HFFc6 (cell line): ENCODE results near the gene LEMD2. TPM values are rescaled to one million over a fixed set of nuclear protein-coding genes. Genes with fewer than 3 reads are reported as not detected.

Source experiments
- DNase-seq: peaks from one replicate; pipeline ENCODE4 v3.0.0-alpha.2; 2018
- H3K27ac Mint-ChIP-seq: 2 replicates; pipeline ENCODE4 v1.8.0; 2020; ENCODE audit warnings: mild to moderate bottlenecking, mixed read lengths
- H3K27me3 Mint-ChIP-seq: 2 replicates; pipeline ENCODE4 v1.8.0; 2021; ENCODE audit warnings: mild to moderate bottlenecking, moderate library complexity, mixed read lengths; ENCODE audit not compliant: insufficient read depth
- H3K36me3 Mint-ChIP-seq: 2 replicates; pipeline ENCODE4 v1.8.0; 2021; ENCODE audit warnings: low read depth, mixed read lengths
- H3K4me1 Mint-ChIP-seq: 2 replicates; pipeline ENCODE4 v1.8.0; 2020; ENCODE audit warnings: low read depth, mixed read lengths
- H3K4me3 Mint-ChIP-seq: 2 replicates; pipeline ENCODE4 v1.8.0; 2020; ENCODE audit warnings: mild to moderate bottlenecking, moderate library complexity, mixed read lengths
- H3K9me3 Mint-ChIP-seq: 2 replicates; pipeline ENCODE4 v1.8.0; 2020; ENCODE audit warnings: mild to moderate bottlenecking, mixed read lengths
- total RNA-seq, 6 experiments: library from RNA; stranded (reverse); fragmentation: NEBNext Ultra II Directional; extraction: Animal tissue kit (Norgen Biotek cat#: 25700); gene quantifications; 2 replicates in 1 of 6; 3 replicates in 5 of 6; pipeline ENCODE4 v1.2.3, GENCODE V29; 2021
- TF ChIP-seq, protein P1 (sequence below): fragments of 200-600 bp; sonication (generic); IDR thresholded peaks from 2 replicates; pipeline ENCODE4 v1.5.0; 2021; ENCODE audit warnings: antibody characterized with exemption, mild to moderate bottlenecking

Gene LEMD2
- total RNA-seq, 6 experiments from 2014 or later: 42.4 to 46.7 (median 44.9) TPM

DNA sequence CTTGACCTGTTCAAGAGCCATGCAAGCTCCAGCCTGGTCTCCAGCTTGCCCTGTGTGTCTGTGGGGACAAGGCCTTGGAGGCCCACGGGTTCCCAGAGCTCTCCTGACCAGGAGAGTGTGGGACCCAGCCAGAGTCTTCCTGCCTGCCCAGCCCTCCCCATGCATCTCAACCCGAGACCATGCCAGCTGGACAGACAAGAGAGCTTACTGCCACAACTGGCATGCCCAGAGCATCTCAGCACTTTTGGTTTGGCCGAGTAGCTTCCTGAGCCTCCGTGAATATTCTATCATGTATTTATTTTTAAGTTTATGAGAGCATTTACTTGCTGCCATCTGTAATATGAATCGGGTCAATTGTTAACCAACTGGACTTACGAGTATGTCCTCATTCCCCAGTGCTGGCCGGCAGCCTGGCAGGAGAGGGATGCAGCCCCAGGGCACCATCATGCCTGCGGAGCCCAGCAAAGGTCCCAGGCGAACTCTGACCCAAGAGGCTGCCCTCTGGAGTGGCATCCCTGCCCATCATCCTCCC is 57.1 kb downstream of the LEMD2 start:
- no peak for DNase-seq
- Mint-ChIP-seq H3K27me3 (peaks cover 32% of the 10 kb centered on the region), H3K4me3 (no peak overlapping the region), H3K27ac (no peak overlapping the region), H3K36me3 (no peaks in the 10 kb centered on the region), H3K4me1 (peaks cover 7% of the 10 kb centered on the region; the same call in 1 of the 2 replicates), H3K9me3 (no peaks in the 10 kb centered on the region)
- TF ChIP-seq, protein P1, sequence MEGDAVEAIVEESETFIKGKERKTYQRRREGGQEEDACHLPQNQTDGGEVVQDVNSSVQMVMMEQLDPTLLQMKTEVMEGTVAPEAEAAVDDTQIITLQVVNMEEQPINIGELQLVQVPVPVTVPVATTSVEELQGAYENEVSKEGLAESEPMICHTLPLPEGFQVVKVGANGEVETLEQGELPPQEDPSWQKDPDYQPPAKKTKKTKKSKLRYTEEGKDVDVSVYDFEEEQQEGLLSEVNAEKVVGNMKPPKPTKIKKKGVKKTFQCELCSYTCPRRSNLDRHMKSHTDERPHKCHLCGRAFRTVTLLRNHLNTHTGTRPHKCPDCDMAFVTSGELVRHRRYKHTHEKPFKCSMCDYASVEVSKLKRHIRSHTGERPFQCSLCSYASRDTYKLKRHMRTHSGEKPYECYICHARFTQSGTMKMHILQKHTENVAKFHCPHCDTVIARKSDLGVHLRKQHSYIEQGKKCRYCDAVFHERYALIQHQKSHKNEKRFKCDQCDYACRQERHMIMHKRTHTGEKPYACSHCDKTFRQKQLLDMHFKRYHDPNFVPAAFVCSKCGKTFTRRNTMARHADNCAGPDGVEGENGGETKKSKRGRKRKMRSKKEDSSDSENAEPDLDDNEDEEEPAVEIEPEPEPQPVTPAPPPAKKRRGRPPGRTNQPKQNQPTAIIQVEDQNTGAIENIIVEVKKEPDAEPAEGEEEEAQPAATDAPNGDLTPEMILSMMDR: no peak

DNA sequence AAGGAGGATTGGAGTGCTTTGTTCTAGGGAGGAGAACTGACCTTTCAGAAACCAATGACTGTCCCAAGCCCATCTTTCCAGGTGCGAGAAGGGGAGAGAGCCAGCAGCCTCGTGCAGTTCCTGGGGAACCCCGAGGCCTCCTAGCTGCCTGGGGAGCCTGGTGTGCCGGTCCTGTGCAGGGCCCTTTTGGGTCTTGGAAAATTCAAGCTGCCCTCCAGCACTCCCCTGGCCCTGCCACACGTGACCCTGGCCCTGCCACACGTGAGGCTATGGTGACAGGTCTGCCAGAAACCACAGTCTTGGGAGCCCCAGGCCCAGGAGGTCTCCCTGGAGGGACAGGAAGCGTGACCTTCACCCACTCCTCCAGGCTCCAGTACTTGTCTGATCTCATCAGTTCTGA is 57.9 kb downstream of the LEMD2 start:
- Mint-ChIP-seq H3K9me3 (no peaks in the 10 kb centered on the region), H3K36me3 (no peaks in the 10 kb centered on the region), H3K27me3 (peaks cover 35% of the 10 kb centered on the region), H3K4me3 (no peak overlapping the region), H3K27ac (no peak overlapping the region), H3K4me1 (peaks cover 7% of the 10 kb centered on the region; the same call in 1 of the 2 replicates)
- TF ChIP-seq, protein P1: no peak
- DNase-seq: no peak

DNA sequence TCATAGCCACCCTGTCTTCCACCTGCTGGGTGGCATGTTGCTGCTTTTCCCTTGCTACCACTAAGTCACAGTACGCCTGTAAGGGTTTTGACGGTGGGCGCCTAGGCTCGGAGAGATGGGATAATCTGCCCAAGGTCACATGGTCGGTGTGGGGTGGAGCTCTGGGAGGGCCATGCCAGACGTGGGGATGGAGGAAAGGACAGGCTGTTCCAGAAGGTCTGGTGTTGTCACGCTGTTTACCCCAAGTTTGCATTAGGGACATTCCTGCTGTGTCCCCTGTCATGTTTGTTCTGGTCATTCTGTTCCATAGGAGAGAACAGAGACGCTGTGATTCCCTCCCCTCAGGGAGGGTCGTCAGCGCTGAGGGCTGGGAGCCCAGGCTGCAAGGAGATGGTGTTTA is 58.3 kb downstream of the LEMD2 start:
- H3K4me3 Mint-ChIP-seq: no peak overlapping the region
- no peak overlapping the region for H3K27ac Mint-ChIP-seq
- no peaks in the 10 kb centered on the region for H3K9me3 Mint-ChIP-seq
- TF ChIP-seq, protein P1: no peak
- H3K36me3 Mint-ChIP-seq: no peaks in the 10 kb centered on the region
- no peak for DNase-seq
- H3K27me3 Mint-ChIP-seq: peaks cover 35% of the 10 kb centered on the region
- peaks cover 7% of the 10 kb centered on the region; the same call in 1 of the 2 replicates for H3K4me1 Mint-ChIP-seq

DNA sequence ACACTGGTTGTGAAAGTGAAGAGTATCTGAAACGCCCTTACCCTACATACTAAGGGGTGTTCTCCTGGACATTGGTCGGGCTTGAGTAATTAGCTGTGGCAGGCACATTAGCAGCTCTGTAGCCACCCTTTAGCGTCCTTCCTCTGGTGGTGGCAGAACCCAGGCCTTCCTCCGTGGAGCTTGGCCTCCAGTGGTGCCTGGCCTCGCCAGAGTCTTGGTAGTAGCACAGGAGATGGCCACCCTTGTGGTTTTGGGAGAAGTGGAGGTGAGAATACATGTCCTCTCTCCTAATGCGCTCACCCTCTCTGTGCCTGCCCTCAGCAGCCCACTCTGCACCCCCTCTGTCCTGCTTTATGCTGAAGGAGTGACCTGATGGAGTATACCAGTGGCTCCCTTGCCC is 59.9 kb downstream of the LEMD2 start:
- peaks cover 7% of the 10 kb centered on the region; the same call in 1 of the 2 replicates for H3K4me1 Mint-ChIP-seq
- H3K27me3 Mint-ChIP-seq: peaks cover 48% of the 10 kb centered on the region
- H3K4me3 Mint-ChIP-seq: no peak overlapping the region
- H3K9me3 Mint-ChIP-seq: no peaks in the 10 kb centered on the region
- H3K36me3 Mint-ChIP-seq: no peaks in the 10 kb centered on the region
- H3K27ac Mint-ChIP-seq: no peak overlapping the region
- no peak for DNase-seq
- TF ChIP-seq, protein P1: no peak

DNA sequence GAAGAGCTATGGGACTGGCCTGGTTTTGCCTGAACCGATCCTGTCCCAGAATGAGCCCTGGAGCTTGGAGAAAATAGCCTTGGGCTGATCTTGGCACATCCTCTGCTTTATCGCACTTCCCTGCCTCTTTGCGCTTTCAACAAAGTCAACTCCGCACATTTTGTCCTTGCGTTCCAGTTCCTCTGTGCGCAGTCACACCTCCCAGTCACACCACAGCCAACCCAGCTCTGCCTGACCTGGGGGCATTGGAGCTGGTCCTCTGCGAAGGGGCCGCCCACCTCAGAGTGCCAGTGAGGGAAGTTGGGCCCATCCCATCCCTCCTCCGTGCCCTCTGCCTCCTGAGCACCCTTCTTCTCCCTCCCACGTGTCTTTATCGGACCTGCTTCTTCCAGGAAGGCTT is 60.5 kb downstream of the LEMD2 start:
- no peak for DNase-seq
- TF ChIP-seq, protein P1: no peak
- H3K27ac Mint-ChIP-seq: no peak overlapping the region

DNA sequence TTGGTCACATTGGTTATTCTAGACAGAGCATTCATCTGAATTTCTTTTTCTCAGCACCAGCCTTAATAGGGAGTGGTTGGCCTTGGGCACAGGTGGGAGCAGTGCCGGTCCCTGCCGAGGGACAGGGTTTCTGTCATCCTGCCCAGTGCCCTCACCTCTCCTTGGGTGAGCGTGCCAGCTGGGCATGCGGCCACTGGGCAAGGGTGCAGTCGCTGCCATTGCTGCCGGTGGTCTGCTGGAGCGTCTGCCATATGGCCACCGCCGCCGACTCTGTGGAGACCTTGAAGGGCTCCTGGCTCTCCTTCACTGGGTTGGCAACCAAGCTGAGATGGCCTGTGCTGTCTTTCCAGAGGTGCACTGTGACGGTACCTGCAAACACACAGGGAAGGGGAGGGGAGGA is 61.0 kb downstream of the LEMD2 start:
- DNase-seq: no peak
- Mint-ChIP-seq H3K4me3 (no peak overlapping the region), H3K36me3 (no peaks in the 10 kb centered on the region), H3K27ac (no peak overlapping the region), H3K4me1 (peaks cover 5% of the 10 kb centered on the region; the same call in 1 of the 2 replicates), H3K9me3 (no peaks in the 10 kb centered on the region), H3K27me3 (peaks cover 55% of the 10 kb centered on the region)
- TF ChIP-seq, protein P1: no peak

More for the DNA sequence above, 60.5 kb downstream of the LEMD2 start:
- H3K4me3 Mint-ChIP-seq: no peak overlapping the region
- H3K36me3 Mint-ChIP-seq: no peaks in the 10 kb centered on the region
- peaks cover 51% of the 10 kb centered on the region for H3K27me3 Mint-ChIP-seq
- peaks cover 7% of the 10 kb centered on the region; the same call in 1 of the 2 replicates for H3K4me1 Mint-ChIP-seq
- no peaks in the 10 kb centered on the region for H3K9me3 Mint-ChIP-seq
